Suprapubic skin (tissue), 4 donors: ENCODE measurements around the gene CALB2. TPM values are rescaled to one million over a fixed set of nuclear protein-coding genes. Genes with fewer than 3 reads are reported as not detected.
A peak's percentile ranks its signal among the peaks of the same experiment; 100 is the strongest.

ENCODE experiments used
- DNase-seq, 2 donors: peaks; one replicate each; pipeline ENCODE4 v3.0.0-alpha.2; 2019; ENCODE audit warnings: low spot score in 2 of 2
- H3K27ac ChIP-seq: fragments of 200-600 bp; sonication (generic); one replicate; pipeline ENCODE4 v1.5.1; 2019
- H3K27me3 ChIP-seq: fragments of 200-600 bp; sonication (generic); one replicate; pipeline ENCODE4 v1.5.1; 2019
- H3K36me3 ChIP-seq: fragments of 200-600 bp; sonication (generic); one replicate; pipeline ENCODE4 v1.5.1; 2019
- H3K4me1 ChIP-seq: fragments of 200-600 bp; sonication (generic); one replicate; pipeline ENCODE4 v1.5.1; 2019
- H3K4me3 ChIP-seq: fragments of 200-600 bp; sonication (generic); one replicate; pipeline ENCODE4 v1.5.1; 2019; ENCODE audit warnings: mild to moderate bottlenecking
- H3K9me3 ChIP-seq: fragments of 200-600 bp; sonication (generic); one replicate; pipeline ENCODE4 v1.5.1; 2019
- CTCF ChIP-seq, 2 donors: fragments of 200-600 bp in 1 of 2; fragments of 450-650 bp in 1 of 2; sonication (generic) in 1 of 2; IDR thresholded peaks; one replicate each; pipeline ENCODE4 v1.5.1; 2016 to 2019; ENCODE audit warnings: antibody characterized with exemption in 2 of 2, mild to moderate bottlenecking in 1 of 2, moderate library complexity in 1 of 2
- EP300 ChIP-seq: sonication (generic); formaldehyde crosslinking; IDR thresholded peaks from one replicate; pipeline ENCODE4 v1.6.1; 2017; ENCODE audit warnings: antibody characterized with exemption
- POLR2A ChIP-seq, 2 donors: fragments of 450-650 bp; IDR thresholded peaks; one replicate each; pipeline ENCODE4 v1.6.1; 2017; ENCODE audit warnings: antibody characterized with exemption in 2 of 2, mild to moderate bottlenecking in 2 of 2, moderate library complexity in 2 of 2
- POLR2AphosphoS5 ChIP-seq, 3 donors: sonication (generic); formaldehyde crosslinking; IDR thresholded peaks; one replicate each; pipeline ENCODE4 v1.6.1; 2017; ENCODE audit warnings: antibody characterized with exemption in 3 of 3
- WGBS: methylation state at CpG from one replicate; pipeline ENCODE4 v1.1.5; 2018; 5-methylcytosine and 5-hydroxymethylcytosine counted together
- total RNA-seq, 4 donors: library from RNA; depleted of rRNA; stranded (reverse); fragments of >200 nt; gene quantifications; one replicate each; pipeline ENCODE4 v1.1.0, GENCODE V29; 2016

The CALB2 gene
- total RNA-seq, 4 donors from 2014 or later = 4.3 to 7.7 (median 5.6) TPM

GRCh38 chr16:71367241-71367976, 8.9 kb downstream of the CALB2 start:
- DNase-seq = no peak
- WGBS = 77% methylated on average over 9 of the region's 12 CpGs
- no peaks in the 10 kb centered on the region for H3K9me3 ChIP-seq
- TF ChIP-seq POLR2AphosphoS5 (IDR thresholded peaks at IDR 0.05) (no peak), EP300 (no peak), CTCF (IDR thresholded peaks at IDR 0.05) (peak in 1 of 2 donors; percentile 34), POLR2A (IDR thresholded peaks at IDR 0.05) (no peak)
- no peak overlapping the region for H3K27ac ChIP-seq
- peaks cover 22% of the 10 kb centered on the region for H3K27me3 ChIP-seq
- H3K4me1 ChIP-seq = no peaks in the 10 kb centered on the region
- no peak overlapping the region for H3K4me3 ChIP-seq
- no peaks in the 10 kb centered on the region for H3K36me3 ChIP-seq

- TF ChIP-seq CTCF (IDR thresholded peaks at IDR 0.05) (no peak), POLR2AphosphoS5 (IDR thresholded peaks at IDR 0.05) (no peak), EP300 (no peak), POLR2A (IDR thresholded peaks at IDR 0.05) (no peak)
- Histone ChIP-seq H3K4me1 (no peaks in the 10 kb centered on the region), H3K27me3 (peaks cover 31% of the 10 kb centered on the region), H3K27ac (no peak overlapping the region), H3K9me3 (no peaks in the 10 kb centered on the region), H3K4me3 (no peak overlapping the region), H3K36me3 (no peaks in the 10 kb centered on the region)
- DNase-seq = no peak
- WGBS = 69% methylated on average over 10 of the region's 10 CpGs
Measured at GRCh38 chr16:71368958-71369357, 10.4 kb downstream of the CALB2 start.

- H3K4me3 ChIP-seq = no peak overlapping the region
- peaks cover 31% of the 10 kb centered on the region for H3K27me3 ChIP-seq
- no peaks in the 10 kb centered on the region for H3K9me3 ChIP-seq
- TF ChIP-seq EP300 = no peak
- no peak for TF ChIP-seq POLR2AphosphoS5 (IDR thresholded peaks at IDR 0.05)
- TF ChIP-seq CTCF (IDR thresholded peaks at IDR 0.05) = no peak
- no peak for TF ChIP-seq POLR2A (IDR thresholded peaks at IDR 0.05)
- 56% methylated on average over 11 of the region's 11 CpGs for WGBS
- H3K4me1 ChIP-seq = no peaks in the 10 kb centered on the region
- no peak overlapping the region for H3K27ac ChIP-seq
- DNase-seq = no peak
- H3K36me3 ChIP-seq = no peaks in the 10 kb centered on the region
Measured at GRCh38 chr16:71369494-71369893, 11.0 kb downstream of the CALB2 start.

DNA sequence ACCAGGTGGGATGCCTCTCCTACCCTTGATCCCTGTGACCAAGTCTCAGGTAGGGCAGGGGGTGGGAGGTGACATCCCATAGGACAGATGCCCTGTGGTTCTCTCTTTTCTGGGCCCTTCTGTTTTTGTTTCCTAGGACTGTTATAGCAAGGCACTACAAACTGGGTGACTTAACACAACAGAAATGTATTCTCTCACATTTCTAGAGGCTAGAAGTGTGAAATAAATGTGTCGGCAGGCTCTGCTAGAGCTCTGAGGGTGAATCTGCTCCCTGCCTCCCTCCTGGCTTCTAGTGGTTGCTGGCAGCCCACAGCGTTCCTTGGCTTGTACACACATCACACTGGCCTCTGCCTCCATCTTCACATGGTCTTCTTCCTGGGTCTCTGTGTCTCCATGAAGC, 12.7 kb downstream of the CALB2 start:
- no peak for TF ChIP-seq EP300

DNA sequence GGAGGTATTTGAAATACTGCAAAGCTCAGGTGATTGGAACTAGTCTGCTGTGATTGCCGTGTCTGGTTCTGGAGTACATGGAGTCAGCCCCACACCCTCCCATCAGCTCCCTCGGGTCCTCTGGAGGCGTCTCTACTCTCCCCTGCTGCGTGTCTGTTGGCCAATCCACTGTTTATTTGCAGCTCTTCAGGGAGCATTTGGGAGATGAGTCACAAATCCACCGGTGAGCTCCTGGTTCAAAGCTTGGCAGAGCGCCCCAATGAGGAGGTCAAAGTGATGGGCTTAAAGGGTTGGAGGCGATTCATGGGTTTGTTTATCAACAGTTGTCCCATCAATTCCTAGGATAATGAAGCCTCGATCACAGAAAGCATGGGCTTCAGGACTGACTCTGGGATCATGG, 14.6 kb downstream of the CALB2 start:
- H3K9me3 ChIP-seq = no peaks in the 10 kb centered on the region
- no peaks in the 10 kb centered on the region for H3K36me3 ChIP-seq
- TF ChIP-seq POLR2AphosphoS5 (IDR thresholded peaks at IDR 0.05) (no peak), EP300 (no peak), POLR2A (IDR thresholded peaks at IDR 0.05) (no peak), CTCF (IDR thresholded peaks at IDR 0.05) (no peak)
- 48% methylated on average over 6 of the region's 8 CpGs for WGBS
- H3K4me1 ChIP-seq = no peaks in the 10 kb centered on the region
- no peak overlapping the region for H3K27ac ChIP-seq
- H3K27me3 ChIP-seq = peaks cover 29% of the 10 kb centered on the region
- DNase-seq = no peak
- no peak overlapping the region for H3K4me3 ChIP-seq

More for the DNA sequence above, 12.7 kb downstream of the CALB2 start:
- H3K36me3 ChIP-seq = no peaks in the 10 kb centered on the region
- no peak overlapping the region for H3K4me3 ChIP-seq
- H3K27ac ChIP-seq = no peak overlapping the region
- H3K4me1 ChIP-seq = no peaks in the 10 kb centered on the region
- 66% methylated on average over 2 of the region's 2 CpGs for WGBS
- H3K27me3 ChIP-seq = peaks cover 37% of the 10 kb centered on the region
- no peak for DNase-seq
- H3K9me3 ChIP-seq = no peaks in the 10 kb centered on the region
